WTC11 (cell line): ENCODE data around the gene LPCAT3. TPM values are rescaled to one million over a fixed set of nuclear protein-coding genes. Genes with fewer than 3 reads are reported as not detected.

Source experiments
- ATAC-seq: fragments of 200-7000 bp; cut with Tn5 transposase; 2 replicates; pipeline ENCODE4 v1.10.0; 2021; ENCODE audit warnings: mild to moderate bottlenecking, moderate library complexity
- CTCF ChIA-PET: fragments of 300-600 bp; sonication (Branson Sonifier 250); formaldehyde crosslinking; loops from one replicate; lab custom pipeline; 2021; ENCODE audit warnings: antibody characterized with exemption; lab: Charles Lee
- POLR2A ChIA-PET: fragments of 350-600 bp; sonication (Branson Sonifier 250); formaldehyde crosslinking; loops from one replicate; lab custom pipeline; 2021; ENCODE audit warnings: antibody characterized with exemption; lab: Charles Lee
- DNase-seq: peaks from one replicate; pipeline ENCODE4 v3.0.0; 2021; ENCODE audit warnings: low spot score
- H3K27ac Mint-ChIP-seq: 2 replicates; pipeline ENCODE4 v1.8.0; 2021; ENCODE audit warnings: mixed read lengths
- H3K27me3 Mint-ChIP-seq: 2 replicates; pipeline ENCODE4 v1.8.0; 2021; ENCODE audit warnings: low read depth, mild to moderate bottlenecking, moderate library complexity, mixed read lengths
- H3K36me3 Mint-ChIP-seq: 2 replicates; pipeline ENCODE4 v1.8.0; 2021; ENCODE audit warnings: mixed read lengths
- H3K4me1 Mint-ChIP-seq: 2 replicates; pipeline ENCODE4 v1.8.0; 2022; ENCODE audit warnings: mixed read lengths
- H3K4me3 Mint-ChIP-seq: 2 replicates; pipeline ENCODE4 v1.8.0; 2021; ENCODE audit warnings: mild to moderate bottlenecking, moderate library complexity, mixed read lengths
- H3K9me3 Mint-ChIP-seq: 2 replicates; pipeline ENCODE4 v1.8.0; 2021; ENCODE audit warnings: mixed read lengths
- ATF1 ChIP-seq: sonication (generic); formaldehyde crosslinking; IDR thresholded peaks from 2 replicates; pipeline ENCODE4 v1.8.1; 2023; ENCODE audit warnings: mild to moderate bottlenecking, moderate library complexity, missing genetic modification reagents
- ATF6 ChIP-seq: sonication (generic); formaldehyde crosslinking; IDR thresholded peaks from 2 replicates; pipeline ENCODE4 v1.8.1; 2023; ENCODE audit warnings: mild to moderate bottlenecking, missing genetic modification reagents
- CBFB ChIP-seq: sonication (generic); formaldehyde crosslinking; IDR thresholded peaks from 2 replicates; pipeline ENCODE4 v1.8.1; 2022; ENCODE audit warnings: mild to moderate bottlenecking, low read depth, missing genetic modification reagents
- FOXJ3 ChIP-seq: sonication (generic); formaldehyde crosslinking; IDR thresholded peaks from 2 replicates; pipeline ENCODE4 v1.9.0; 2021; ENCODE audit warnings: missing genetic modification reagents, mild to moderate bottlenecking, borderline replicate concordance
- HMGXB4 ChIP-seq: sonication (generic); formaldehyde crosslinking; IDR thresholded peaks from 2 replicates; pipeline ENCODE4 v1.8.1; 2023; ENCODE audit warnings: mild to moderate bottlenecking, moderate library complexity, missing genetic modification reagents
- MAX ChIP-seq: sonication (generic); formaldehyde crosslinking; IDR thresholded peaks from 2 replicates; pipeline ENCODE4 v1.8.0; 2022; ENCODE audit warnings: mild to moderate bottlenecking, missing genetic modification reagents
- NR3C1 ChIP-seq: sonication (generic); formaldehyde crosslinking; conservative IDR thresholded peaks from 2 replicates; pipeline ENCODE4 v1.8.1; 2023; ENCODE audit warnings: low read depth, mild to moderate bottlenecking, missing genetic modification reagents
- PRDM15 ChIP-seq: sonication (generic); formaldehyde crosslinking; IDR thresholded peaks from 2 replicates; pipeline ENCODE4 v1.8.0; 2022; ENCODE audit warnings: missing genetic modification reagents
- USF2 ChIP-seq: sonication (generic); formaldehyde crosslinking; IDR thresholded peaks from 2 replicates; pipeline ENCODE4 v1.8.1; 2023; ENCODE audit warnings: mild to moderate bottlenecking, missing genetic modification reagents, moderate library complexity
- ZBTB43 ChIP-seq: sonication (generic); formaldehyde crosslinking; IDR thresholded peaks from 2 replicates; pipeline ENCODE4 v1.8.1; 2023; ENCODE audit warnings: mild to moderate bottlenecking, missing genetic modification reagents
- ZNF281 ChIP-seq: sonication (generic); formaldehyde crosslinking; IDR thresholded peaks from 2 replicates; pipeline ENCODE4 v1.8.0; 2023; ENCODE audit warnings: mild to moderate bottlenecking, missing genetic modification reagents
- total RNA-seq: library from RNA; stranded (reverse); gene quantifications from 3 replicates; pipeline ENCODE4 v1.2.3, GENCODE V29; 2021

LPCAT3 gene
- total RNA-seq, 1 experiment from 2014 or later = 40.0 TPM

GRCh38 chr12:6953442-6954315, 64.6 kb downstream of the LPCAT3 start:
- Mint-ChIP-seq H3K27me3 (no peaks in the 10 kb centered on the region), H3K9me3 (no peaks in the 10 kb centered on the region), H3K4me3 (no peak overlapping the region), H3K27ac (peak overlapping the region; percentile 36), H3K36me3 (no peaks in the 10 kb centered on the region), H3K4me1 (peaks cover 23% of the 10 kb centered on the region)
- CTCF ChIA-PET = interaction anchor here (1.6 to 2.7 kb wide), 3 partner anchors 8 to 155 kb away, joined by 4 to 12 read pairs (median 10); no protein-coding TSS in a partner anchor
- no peak for DNase-seq
- POLR2A ChIA-PET = interaction anchor here (1.2 kb wide), 1 partner anchor 10 kb away, joined by 3 read pairs; the partner anchor contains the start of genes C12orf57 and RNU7-1
- TF ChIP-seq CBFB (CRISPR knock-in tag) (no peak), USF2 (CRISPR knock-in tag) (peak; percentile 64)
- ATAC-seq = no peak; the same call in 1 of the 2 replicates

- H3K4me1 Mint-ChIP-seq = peaks cover 23% of the 10 kb centered on the region
- DNase-seq = no peak
- ChIA-PET CTCF (interaction anchor here (1.1 to 2.7 kb wide), 6 partner anchors 8 to 155 kb away, joined by 3 to 12 read pairs (median 4); partner anchors contain the start of gene SPSB2), POLR2A (interaction anchor here (0.5 kb wide), 1 partner anchor 51 kb away, joined by 5 read pairs; no protein-coding TSS in a partner anchor)
- H3K27ac Mint-ChIP-seq = 0 out of 2 replicates have a peak overlapping the region, but pooled peaks have one; percentile 36
- H3K4me3 Mint-ChIP-seq = no peak overlapping the region
- no peaks in the 10 kb centered on the region for H3K9me3 Mint-ChIP-seq
- no peak for ATAC-seq
- no peaks in the 10 kb centered on the region for H3K36me3 Mint-ChIP-seq
- TF ChIP-seq MAX (no peak), HMGXB4 (CRISPR knock-in tag) (no peak), ZNF281 (CRISPR knock-in tag) (no peak), PRDM15 (no peak), FOXJ3 (CRISPR knock-in tag) (no peak), ZBTB43 (CRISPR knock-in tag) (no peak), NR3C1 (no peak), ATF1 (CRISPR knock-in tag) (no peak), ATF6 (no peak)
- H3K27me3 Mint-ChIP-seq = no peaks in the 10 kb centered on the region
Measured at GRCh38 chr12:6952863-6953441, 65.3 kb downstream of the LPCAT3 start.
